ENCODE measurements around the gene TSG101. TPM values are rescaled to one million over a fixed set of nuclear protein-coding genes. Genes with fewer than 3 reads are reported as not detected.

TSG101 gene
- total RNA-seq, 1 donor from 2014 or later, result 115 TPM

GRCh38 chr11:18468961-18469360 is 57.8 kb downstream of the TSG101 start:
- Histone ChIP-seq H3K79me2 (ENCODE audit: low read depth) (no peaks in the 10 kb centered on the region), H3K4me2 (no peak overlapping the region), H3K4me3 (no peak overlapping the region), H2AFZ (replicated peaks) (no peak overlapping the region), H3K36me3 (no peaks in the 10 kb centered on the region), H3F3A (ENCODE audit: low read depth) (no peaks in the 10 kb centered on the region), H3K27ac (no peak overlapping the region), H3K9me3 (ENCODE audit: low read depth) (no peaks in the 10 kb centered on the region), H4K20me1 (ENCODE audit: low read depth) (no peaks in the 10 kb centered on the region), H3K9ac (no peak overlapping the region), H3K4me1 (no peaks in the 10 kb centered on the region), H3K27me3 (no peaks in the 10 kb centered on the region)
- Mint-ChIP-seq H3K4me3 (no peak overlapping the region), H3K36me3 (no peaks in the 10 kb centered on the region), H3K4me1 (no peaks in the 10 kb centered on the region), H3K27me3 (ENCODE audit: insufficient read depth, low read depth) (no peaks in the 10 kb centered on the region), H3K27ac (no peak overlapping the region), H3K9me3 (no peaks in the 10 kb centered on the region)
- DNase-seq (ENCODE audit: low spot score), result no peak
- TF ChIP-seq CTCF (IDR thresholded peaks at IDR 0.05), result no peak
- TF ChIP-seq EZH2phosphoT487 (IDR thresholded peaks at IDR 0.05), result no peak
- no peak for TF ChIP-seq EZH2 (IDR thresholded peaks at IDR 0.05)

GRCh38 chr11:18468059-18468458 is 58.7 kb downstream of the TSG101 start:
- H3K9ac ChIP-seq, result no peak overlapping the region
- H3K4me3 ChIP-seq, result no peak overlapping the region
- H3K4me2 ChIP-seq, result no peak overlapping the region
- H3K27me3 ChIP-seq, result no peaks in the 10 kb centered on the region
- no peak overlapping the region for H2AFZ ChIP-seq (replicated peaks)
- H3K4me1 ChIP-seq, result no peaks in the 10 kb centered on the region
- Mint-ChIP-seq H3K4me1 (no peaks in the 10 kb centered on the region), H3K9me3 (no peaks in the 10 kb centered on the region), H3K27ac (no peak overlapping the region), H3K36me3 (no peaks in the 10 kb centered on the region), H3K4me3 (no peak overlapping the region), H3K27me3 (ENCODE audit: insufficient read depth, low read depth) (no peaks in the 10 kb centered on the region)
- H3K9me3 ChIP-seq (ENCODE audit: low read depth), result no peaks in the 10 kb centered on the region
- H4K20me1 ChIP-seq (ENCODE audit: low read depth), result no peaks in the 10 kb centered on the region
- H3F3A ChIP-seq (ENCODE audit: low read depth), result no peaks in the 10 kb centered on the region
- no peak overlapping the region for H3K27ac ChIP-seq
- DNase-seq (ENCODE audit: low spot score), result no peak
- no peaks in the 10 kb centered on the region for H3K79me2 ChIP-seq (ENCODE audit: low read depth)
- H3K36me3 ChIP-seq, result no peaks in the 10 kb centered on the region
- TF ChIP-seq EZH2 (IDR thresholded peaks at IDR 0.05) (no peak), EZH2phosphoT487 (IDR thresholded peaks at IDR 0.05) (no peak), CTCF (IDR thresholded peaks at IDR 0.05) (no peak)

GRCh38 chr11:18466402-18466801 is 60.3 kb downstream of the TSG101 start:
- H3K4me1 ChIP-seq, result no peaks in the 10 kb centered on the region
- H3K9me3 Mint-ChIP-seq, result no peaks in the 10 kb centered on the region
- H2AFZ ChIP-seq (replicated peaks), result no peak overlapping the region
- no peak overlapping the region for H3K4me3 ChIP-seq
- TF ChIP-seq EZH2phosphoT487 (IDR thresholded peaks at IDR 0.05), result no peak
- no peak overlapping the region for H3K4me3 Mint-ChIP-seq
- H3K27ac ChIP-seq, result no peak overlapping the region
- H3K36me3 Mint-ChIP-seq, result no peaks in the 10 kb centered on the region
- no peaks in the 10 kb centered on the region for H3K27me3 Mint-ChIP-seq (ENCODE audit: insufficient read depth, low read depth)
- no peaks in the 10 kb centered on the region for H4K20me1 ChIP-seq (ENCODE audit: low read depth)
- no peak for DNase-seq (ENCODE audit: low spot score)
- H3K9me3 ChIP-seq (ENCODE audit: low read depth), result no peaks in the 10 kb centered on the region
- H3K27ac Mint-ChIP-seq, result no peak overlapping the region
- no peaks in the 10 kb centered on the region for H3K27me3 ChIP-seq
- no peaks in the 10 kb centered on the region for H3K4me1 Mint-ChIP-seq
- no peaks in the 10 kb centered on the region for H3F3A ChIP-seq (ENCODE audit: low read depth)
- no peak overlapping the region for H3K4me2 ChIP-seq
- H3K79me2 ChIP-seq (ENCODE audit: low read depth), result no peaks in the 10 kb centered on the region
- no peak overlapping the region for H3K9ac ChIP-seq
- no peaks in the 10 kb centered on the region for H3K36me3 ChIP-seq

GRCh38 chr11:18463439-18463838 is 63.3 kb downstream of the TSG101 start:
- H3K27me3 Mint-ChIP-seq (ENCODE audit: insufficient read depth, low read depth), result peaks cover 2% of the 10 kb centered on the region
- no peaks in the 10 kb centered on the region for H3K9me3 Mint-ChIP-seq
- no peak for TF ChIP-seq CTCF (IDR thresholded peaks at IDR 0.05)
- TF ChIP-seq EZH2 (IDR thresholded peaks at IDR 0.05), result no peak
- no peak for TF ChIP-seq EZH2phosphoT487 (IDR thresholded peaks at IDR 0.05)
- H3K4me1 ChIP-seq, result no peaks in the 10 kb centered on the region
- H2AFZ ChIP-seq (replicated peaks), result no peak overlapping the region
- no peaks in the 10 kb centered on the region for H3K79me2 ChIP-seq (ENCODE audit: low read depth)
- H3K36me3 Mint-ChIP-seq, result no peaks in the 10 kb centered on the region
- H3K4me3 ChIP-seq, result no peak overlapping the region
- H3K27me3 ChIP-seq, result no peaks in the 10 kb centered on the region
- H3K4me2 ChIP-seq, result no peak overlapping the region
- H3F3A ChIP-seq (ENCODE audit: low read depth), result no peaks in the 10 kb centered on the region
- no peak for DNase-seq (ENCODE audit: low spot score)
- no peak overlapping the region for H3K4me3 Mint-ChIP-seq
- H3K9me3 ChIP-seq (ENCODE audit: low read depth), result no peaks in the 10 kb centered on the region
- H3K27ac Mint-ChIP-seq, result no peak overlapping the region
- H3K9ac ChIP-seq, result no peak overlapping the region
- H4K20me1 ChIP-seq (ENCODE audit: low read depth), result no peaks in the 10 kb centered on the region
- no peaks in the 10 kb centered on the region for H3K4me1 Mint-ChIP-seq
- H3K27ac ChIP-seq, result no peak overlapping the region
- no peaks in the 10 kb centered on the region for H3K36me3 ChIP-seq
